Esophagus squamous epithelium (tissue), 4 donors: ENCODE measurements around the gene FAM149B1.

Experiments used
- POLR2A ChIP-seq, 4 donors: fragments of 450-650 bp; IDR thresholded peaks; one replicate each; pipeline ENCODE4 v1.6.1; 2017; ENCODE audit warnings: antibody characterized with exemption in 4 of 4, mild to moderate bottlenecking in 4 of 4, moderate library complexity in 3 of 4
- TF ChIP-seq, protein P1 (sequence below), 6 experiments: fragments of 450-650 bp in 4 of 6; fragments of 200-600 bp in 2 of 6; sonication (generic) in 2 of 6; IDR thresholded peaks; one replicate each; pipeline ENCODE4 v1.5.1; 2016 to 2019; ENCODE audit warnings: antibody characterized with exemption in 6 of 6, mild to moderate bottlenecking in 4 of 6, moderate library complexity in 4 of 6

DNA sequence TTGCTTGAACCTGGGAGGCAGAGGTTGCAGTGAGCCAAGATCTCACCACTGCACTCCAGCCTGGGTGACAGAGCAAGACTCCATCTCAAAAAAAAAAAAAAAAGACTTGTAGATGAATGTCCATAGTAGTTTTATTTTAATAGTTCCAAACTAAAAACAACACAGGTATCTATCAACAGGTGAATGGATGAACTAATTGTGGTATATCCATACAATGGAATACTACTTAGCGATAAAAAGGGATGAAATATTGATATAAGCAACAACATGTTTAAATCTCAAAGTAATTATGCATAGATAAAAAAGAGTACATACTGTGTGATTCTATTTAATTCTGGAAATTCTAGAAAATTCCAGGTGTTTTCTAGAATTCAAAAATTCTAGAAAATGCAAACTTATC is 122.0 kb downstream of the FAM149B1 start:
- TF ChIP-seq, protein P1, sequence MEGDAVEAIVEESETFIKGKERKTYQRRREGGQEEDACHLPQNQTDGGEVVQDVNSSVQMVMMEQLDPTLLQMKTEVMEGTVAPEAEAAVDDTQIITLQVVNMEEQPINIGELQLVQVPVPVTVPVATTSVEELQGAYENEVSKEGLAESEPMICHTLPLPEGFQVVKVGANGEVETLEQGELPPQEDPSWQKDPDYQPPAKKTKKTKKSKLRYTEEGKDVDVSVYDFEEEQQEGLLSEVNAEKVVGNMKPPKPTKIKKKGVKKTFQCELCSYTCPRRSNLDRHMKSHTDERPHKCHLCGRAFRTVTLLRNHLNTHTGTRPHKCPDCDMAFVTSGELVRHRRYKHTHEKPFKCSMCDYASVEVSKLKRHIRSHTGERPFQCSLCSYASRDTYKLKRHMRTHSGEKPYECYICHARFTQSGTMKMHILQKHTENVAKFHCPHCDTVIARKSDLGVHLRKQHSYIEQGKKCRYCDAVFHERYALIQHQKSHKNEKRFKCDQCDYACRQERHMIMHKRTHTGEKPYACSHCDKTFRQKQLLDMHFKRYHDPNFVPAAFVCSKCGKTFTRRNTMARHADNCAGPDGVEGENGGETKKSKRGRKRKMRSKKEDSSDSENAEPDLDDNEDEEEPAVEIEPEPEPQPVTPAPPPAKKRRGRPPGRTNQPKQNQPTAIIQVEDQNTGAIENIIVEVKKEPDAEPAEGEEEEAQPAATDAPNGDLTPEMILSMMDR (IDR thresholded peaks at IDR 0.05), result no peak
- no peak for TF ChIP-seq POLR2A (IDR thresholded peaks at IDR 0.05)
